HL-60 (cell line): ENCODE results near the gene APOBEC3B.

Experiments used
- CTCF ChIP-seq: IDR thresholded peaks from one replicate; pipeline ENCODE4 v1.5.1; 2011; ENCODE audit warnings: low read length, control low read depth, inconsistent platforms; ENCODE audit not compliant: insufficient read depth
- POLR2AphosphoS5 ChIP-seq: IDR thresholded peaks from 2 replicates; pipeline ENCODE4 v1.6.1; 2012; ENCODE audit warnings: low read depth

GRCh38 chr22:38981992-38982927, at the start of gene APOBEC3B:
- TF ChIP-seq POLR2AphosphoS5 (no peak), CTCF (no peak)
